ENCODE measurements around the gene TNFSF13.

DNA sequence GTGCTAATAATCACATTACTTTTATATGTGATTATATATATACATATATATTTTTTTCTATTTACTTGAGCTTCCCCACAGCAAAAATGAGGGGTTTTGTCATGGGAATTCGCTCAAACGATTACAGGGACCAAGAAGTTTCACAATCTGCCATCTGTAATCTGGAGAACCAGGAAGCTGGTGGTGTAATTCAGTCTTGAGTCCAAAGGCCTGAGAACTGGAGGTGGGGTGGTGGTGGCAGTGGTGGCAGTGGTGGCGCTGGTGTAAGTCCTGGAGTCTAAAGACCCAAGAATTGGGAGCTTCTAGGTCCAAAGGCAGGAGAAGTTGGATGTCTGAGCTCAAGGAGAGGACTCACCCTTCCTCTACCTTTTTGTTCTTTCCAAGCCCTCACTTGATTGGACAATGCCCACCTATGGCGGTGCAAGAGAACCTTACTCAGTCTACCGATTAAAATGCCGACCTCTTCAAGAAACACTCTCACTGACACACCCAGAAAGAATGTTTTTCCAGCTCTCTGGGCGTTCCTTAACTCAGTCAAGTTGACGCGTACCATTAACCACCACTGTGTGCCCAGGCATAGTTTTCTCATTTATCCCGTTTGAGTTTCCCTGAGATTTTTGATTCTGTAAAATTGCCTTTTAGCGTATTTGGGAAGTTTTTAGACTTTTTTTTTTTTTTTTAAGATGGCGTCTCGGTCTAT is 42.5 kb upstream of the TNFSF13 start:
- TF ChIP-seq CTCF (IDR thresholded peaks at IDR 0.05; ENCODE audit: low read depth, low read length, poor library complexity, severe bottlenecking) (no peak), EZH2phosphoT487 (IDR thresholded peaks at IDR 0.05; ENCODE audit: borderline replicate concordance, low read length) (no peak)
